CD4-positive, alpha-beta T cell treated with Interleukin-15 for 4 hours (primary cell): ENCODE data around the gene SASH1.

Experiments used
- DNase-seq: peaks from one replicate; pipeline ENCODE4 v3.0.0-alpha.2; 2020; ENCODE audit warnings: low spot score

SASH1 gene

DNA sequence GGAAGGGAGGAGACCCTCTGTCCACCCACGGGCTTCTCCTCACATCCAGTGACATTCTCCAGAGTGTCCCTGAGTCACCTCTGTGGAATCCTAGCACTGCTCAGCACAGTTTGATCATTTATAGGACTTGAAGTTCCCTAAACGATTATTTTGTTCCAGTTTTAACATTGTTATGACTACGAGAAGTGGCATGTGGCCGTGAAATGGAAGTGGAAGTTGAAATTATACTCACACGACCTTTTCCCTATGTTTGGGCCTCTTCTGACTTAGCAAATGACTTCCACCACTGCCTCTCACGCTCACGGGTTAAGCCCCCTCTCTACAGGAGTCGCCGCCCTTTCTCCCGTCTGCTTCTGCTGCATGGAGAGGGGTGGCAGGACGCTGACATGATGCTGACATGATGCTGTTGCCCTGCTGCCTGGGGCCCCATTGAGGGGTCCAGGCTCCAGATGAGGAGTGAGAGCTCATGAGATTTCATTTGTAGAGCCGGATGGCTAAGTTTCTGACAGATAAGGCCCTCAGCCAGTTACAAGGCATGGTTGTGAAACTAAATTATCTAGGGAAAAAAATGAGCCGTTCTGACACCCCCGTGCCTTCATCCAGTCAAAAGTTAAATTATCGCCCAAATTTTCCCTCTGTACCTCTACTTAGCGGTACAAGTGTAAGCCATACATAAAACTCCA, 250.6 kb downstream of the SASH1 start:
- DNase-seq = no peak

DNA sequence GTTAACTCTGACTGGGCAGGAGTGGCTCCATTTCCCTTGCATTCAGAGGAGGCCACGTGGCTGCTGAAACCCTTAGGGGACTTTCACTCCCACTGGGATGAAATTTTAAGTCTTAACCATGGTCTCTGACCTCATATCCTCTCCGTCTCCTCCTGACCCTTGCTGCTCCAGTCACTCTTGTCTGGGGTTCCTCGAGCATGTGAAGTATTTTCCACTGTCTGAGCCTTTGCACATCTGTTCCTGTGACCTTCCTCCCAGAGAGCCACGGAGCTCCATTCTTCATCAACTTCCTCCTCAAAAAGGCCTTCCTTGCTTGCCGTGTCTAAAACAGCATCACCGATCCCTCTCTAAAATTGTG, 251.2 kb downstream of the SASH1 start:
- DNase-seq = no peak

DNA sequence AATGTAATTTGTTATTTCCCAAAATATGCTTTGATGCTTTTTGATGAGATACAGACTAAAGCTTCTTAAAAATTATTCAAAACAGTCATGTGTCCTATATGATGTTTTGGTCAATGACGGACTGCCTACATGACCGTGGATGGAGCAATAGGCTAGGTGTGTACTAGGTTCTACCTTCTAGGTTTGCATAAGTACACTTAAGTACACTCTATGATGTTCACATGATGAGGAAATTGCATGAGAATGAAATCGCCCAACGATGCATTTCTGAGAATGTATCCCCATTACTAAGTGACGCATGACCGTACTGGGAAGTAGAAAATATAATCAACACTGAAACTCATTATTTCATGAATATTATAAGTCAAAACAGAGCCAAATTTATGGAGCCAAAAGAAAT, 252.9 kb downstream of the SASH1 start:
- no peak for DNase-seq

DNA sequence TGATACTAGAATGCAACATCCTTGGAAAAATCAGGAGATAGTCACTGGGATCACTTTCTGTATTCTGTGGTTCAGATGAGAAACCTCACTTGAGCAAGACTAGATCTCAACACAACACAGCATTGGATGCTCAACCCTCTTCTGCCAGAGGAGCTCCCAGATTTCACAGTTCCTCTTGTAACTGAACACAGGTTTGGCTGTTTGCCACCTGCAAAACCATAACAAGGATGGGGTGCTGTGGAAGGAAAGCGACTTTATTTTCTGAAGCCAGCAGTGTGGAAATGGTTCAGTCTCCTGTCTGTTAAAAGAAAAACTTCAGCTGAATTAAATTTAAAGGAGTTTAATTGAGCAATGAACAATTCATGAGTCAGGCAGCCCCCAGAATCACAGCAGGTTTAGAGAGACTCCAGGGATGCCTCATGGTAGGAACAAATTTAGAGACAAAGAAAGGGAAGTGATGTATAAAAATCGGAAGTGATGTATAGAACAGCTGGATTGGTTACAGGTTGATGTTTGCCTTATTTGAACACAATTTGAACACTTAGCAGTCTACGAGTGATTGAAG, 254.3 kb downstream of the SASH1 start:
- DNase-seq = no peak

DNA sequence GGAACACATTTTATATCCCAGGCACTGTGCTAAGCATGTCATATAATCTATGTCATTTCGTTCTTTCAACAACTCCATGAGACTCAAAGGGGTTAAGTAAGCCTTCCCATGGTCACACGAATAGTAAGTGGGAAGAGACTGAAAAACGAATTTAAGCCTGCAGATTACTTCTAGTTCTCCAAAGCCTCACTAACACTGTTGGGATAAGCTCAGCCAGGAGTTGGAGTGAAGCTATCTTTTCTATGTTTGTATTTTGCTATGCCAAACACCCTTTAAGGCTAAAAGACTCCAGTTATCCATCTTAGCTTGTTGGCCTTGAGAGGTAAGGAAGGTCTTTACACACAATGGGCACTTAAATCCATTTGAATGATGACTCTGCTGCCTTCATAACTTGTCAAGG, 256.1 kb downstream of the SASH1 start:
- DNase-seq = no peak

DNA sequence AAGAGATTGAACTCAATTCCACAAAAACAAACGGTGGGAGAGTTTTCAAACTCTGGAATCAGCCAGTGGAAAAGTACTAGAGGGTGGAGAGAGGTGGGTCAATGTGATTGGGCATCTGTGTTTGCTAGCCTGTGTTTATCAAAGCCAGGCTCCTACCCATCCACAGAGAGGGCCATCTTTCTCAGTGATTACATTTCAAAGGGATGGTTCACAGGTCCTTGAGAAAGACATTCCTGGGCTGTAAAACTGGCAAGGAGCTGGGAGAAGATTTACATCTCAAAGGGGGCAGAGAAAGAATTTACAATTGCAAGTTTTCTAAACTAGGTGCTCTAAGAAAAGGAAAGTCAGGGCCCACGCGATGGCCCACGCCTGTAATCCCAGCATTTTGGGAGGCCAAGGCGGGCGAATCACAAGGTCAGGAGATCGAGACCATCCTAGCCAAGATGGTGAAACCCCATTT, 257.4 kb downstream of the SASH1 start:
- DNase-seq = no peak
